ENCODE results near the gene SP100. TPM values are rescaled to one million over a fixed set of nuclear protein-coding genes. Genes with fewer than 3 reads are reported as not detected.

SP100 gene
- total and polyA plus RNA-seq, 2 of the 13 experiments (the other 11 are each of a cell fraction or from before 2014, with no cell fraction given): 12.6 to 16.5 TPM

- TF ChIP-seq GMEB2 (CRISPR knock-in tag; IDR thresholded peaks at IDR 0.05; ENCODE audit: low read depth) (no peak), AHR (CRISPR knock-in tag; IDR thresholded peaks at IDR 0.05) (no peak), ZNF639 (CRISPR knock-in tag; conservative IDR thresholded peaks at IDR 0.05) (no peak), ZNF737 (CRISPR knock-in tag; IDR thresholded peaks at IDR 0.05; ENCODE audit: borderline replicate concordance) (no peak), AKNA (CRISPR knock-in tag; IDR thresholded peaks at IDR 0.05; ENCODE audit: borderline replicate concordance) (no peak), RBM22 (optimal IDR thresholded peaks at IDR 0.05; ENCODE audit: low read length) (no peak), FOXP1 (IDR thresholded peaks at IDR 0.05) (no peak), FOXP1 (CRISPR knock-in tag; IDR thresholded peaks at IDR 0.05) (no peak), RELA (CRISPR knock-in tag; IDR thresholded peaks at IDR 0.05) (no peak), ZNF512B (CRISPR knock-in tag; IDR thresholded peaks at IDR 0.05; ENCODE audit: borderline replicate concordance) (no peak; the same call in 1 of the 2 replicates), ZSCAN20 (CRISPR knock-in tag; IDR thresholded peaks at IDR 0.05; ENCODE audit: borderline replicate concordance) (peak; percentile 46), RBFOX2 (IDR thresholded peaks at IDR 0.05; ENCODE audit: low read depth, low read length) (peak; percentile 89), ZBED4 (CRISPR knock-in tag; IDR thresholded peaks at IDR 0.05; ENCODE audit: borderline replicate concordance) (0 out of 2 replicates have a peak, but pooled peaks have one; percentile 29), ZKSCAN1 (IDR thresholded peaks at IDR 0.05; ENCODE audit: low read length) (no peak)
Measured at GRCh38 chr2:230411570-230412370, 4.2 kb upstream of the SP100 start (continued).

Data from HepG2 (cell line).